ENCODE results near the gene RBM15.

GRCh38 chr1:110350360-110350759 is 11.2 kb downstream of the RBM15 start:
- TF ChIP-seq CTCF (IDR thresholded peaks at IDR 0.05) (no peak), POLR2A (IDR thresholded peaks at IDR 0.05) (no peak)
